ENCODE results near the gene CERS6. TPM values are rescaled to one million over a fixed set of nuclear protein-coding genes. Genes with fewer than 3 reads are reported as not detected.
A peak's percentile ranks its signal among the peaks of the same experiment; 100 is the strongest.

CERS6 gene
- total and polyA plus RNA-seq, 3 donors from 2014 or later: 24.7 to 71.0 (median 59.4) TPM

DNA sequence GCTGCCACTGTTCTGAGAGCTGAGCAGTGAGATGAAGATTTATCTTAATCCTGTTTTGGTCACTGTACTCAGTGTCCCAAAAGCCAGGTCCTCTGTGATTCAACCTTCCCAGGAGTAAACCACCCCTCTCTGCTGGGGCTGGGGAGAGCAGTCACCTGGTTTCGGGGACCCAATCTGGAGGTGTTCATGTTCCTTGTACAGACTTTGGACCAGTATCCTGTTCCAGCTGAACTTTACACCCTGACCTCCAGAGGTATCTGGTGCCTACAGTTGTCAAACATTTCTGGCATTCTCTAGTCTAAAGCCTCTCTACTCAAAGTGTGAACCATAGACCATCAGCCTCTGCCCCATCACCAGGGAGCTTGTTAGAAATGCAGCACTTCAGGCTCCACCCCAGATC, 22.1 kb downstream of the CERS6 start:
- TF ChIP-seq, protein P1, sequence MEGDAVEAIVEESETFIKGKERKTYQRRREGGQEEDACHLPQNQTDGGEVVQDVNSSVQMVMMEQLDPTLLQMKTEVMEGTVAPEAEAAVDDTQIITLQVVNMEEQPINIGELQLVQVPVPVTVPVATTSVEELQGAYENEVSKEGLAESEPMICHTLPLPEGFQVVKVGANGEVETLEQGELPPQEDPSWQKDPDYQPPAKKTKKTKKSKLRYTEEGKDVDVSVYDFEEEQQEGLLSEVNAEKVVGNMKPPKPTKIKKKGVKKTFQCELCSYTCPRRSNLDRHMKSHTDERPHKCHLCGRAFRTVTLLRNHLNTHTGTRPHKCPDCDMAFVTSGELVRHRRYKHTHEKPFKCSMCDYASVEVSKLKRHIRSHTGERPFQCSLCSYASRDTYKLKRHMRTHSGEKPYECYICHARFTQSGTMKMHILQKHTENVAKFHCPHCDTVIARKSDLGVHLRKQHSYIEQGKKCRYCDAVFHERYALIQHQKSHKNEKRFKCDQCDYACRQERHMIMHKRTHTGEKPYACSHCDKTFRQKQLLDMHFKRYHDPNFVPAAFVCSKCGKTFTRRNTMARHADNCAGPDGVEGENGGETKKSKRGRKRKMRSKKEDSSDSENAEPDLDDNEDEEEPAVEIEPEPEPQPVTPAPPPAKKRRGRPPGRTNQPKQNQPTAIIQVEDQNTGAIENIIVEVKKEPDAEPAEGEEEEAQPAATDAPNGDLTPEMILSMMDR (IDR thresholded peaks at IDR 0.05): no peak
- no peak for TF ChIP-seq POLR2A (IDR thresholded peaks at IDR 0.05)
- no peaks in the 10 kb centered on the region for H3K9me3 ChIP-seq
- H3K27me3 ChIP-seq: no peaks in the 10 kb centered on the region
- H3K4me3 ChIP-seq: no peak overlapping the region
- 89 to 92% methylated on average over 1 of the region's 1 CpG for WGBS, 2 donors
- peaks cover 12% of the 10 kb centered on the region for H3K4me1 ChIP-seq
- no peak overlapping the region for H3K27ac ChIP-seq
- H3K36me3 ChIP-seq (ENCODE audit: low read depth, missing control alignments): no peaks in the 10 kb centered on the region
- no peak for DNase-seq
- intact Hi-C loops (cut with DNase I; ENCODE audit: low total_unique reads): no loop called here

DNA sequence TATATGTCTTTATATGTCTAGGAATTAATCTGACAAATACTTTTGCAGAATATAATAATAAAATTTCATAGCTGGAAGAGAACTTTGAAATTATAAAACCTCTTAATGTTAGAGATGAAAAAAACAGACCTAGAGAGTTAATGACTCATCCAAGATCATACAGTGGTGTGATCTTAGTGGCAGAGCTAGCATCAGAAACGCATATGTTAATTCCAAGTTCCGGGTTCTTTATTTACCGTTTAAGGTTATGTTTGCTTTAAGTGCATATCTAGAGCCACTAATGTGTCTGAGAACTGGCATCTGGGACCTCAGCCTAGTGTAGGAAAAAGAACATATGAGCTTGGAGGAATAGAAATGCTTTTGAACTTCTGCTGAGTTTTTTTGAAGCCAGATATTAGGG, 24.3 kb downstream of the CERS6 start:
- Histone ChIP-seq H3K4me3 (no peak overlapping the region), H3K9me3 (no peaks in the 10 kb centered on the region), H3K4me1 (peaks cover 26% of the 10 kb centered on the region), H3K27me3 (no peaks in the 10 kb centered on the region), H3K27ac (no peak overlapping the region), H3K36me3 (ENCODE audit: low read depth, missing control alignments) (no peaks in the 10 kb centered on the region)
- TF ChIP-seq POLR2A (IDR thresholded peaks at IDR 0.05): no peak
- TF ChIP-seq, protein P1 (IDR thresholded peaks at IDR 0.05): no peak
- no peak for DNase-seq
- intact Hi-C loops (cut with DNase I; ENCODE audit: low total_unique reads): no loop called here
- WGBS, 2 donors: 87 to 90% methylated on average over 3 of the region's 3 CpGs

DNA sequence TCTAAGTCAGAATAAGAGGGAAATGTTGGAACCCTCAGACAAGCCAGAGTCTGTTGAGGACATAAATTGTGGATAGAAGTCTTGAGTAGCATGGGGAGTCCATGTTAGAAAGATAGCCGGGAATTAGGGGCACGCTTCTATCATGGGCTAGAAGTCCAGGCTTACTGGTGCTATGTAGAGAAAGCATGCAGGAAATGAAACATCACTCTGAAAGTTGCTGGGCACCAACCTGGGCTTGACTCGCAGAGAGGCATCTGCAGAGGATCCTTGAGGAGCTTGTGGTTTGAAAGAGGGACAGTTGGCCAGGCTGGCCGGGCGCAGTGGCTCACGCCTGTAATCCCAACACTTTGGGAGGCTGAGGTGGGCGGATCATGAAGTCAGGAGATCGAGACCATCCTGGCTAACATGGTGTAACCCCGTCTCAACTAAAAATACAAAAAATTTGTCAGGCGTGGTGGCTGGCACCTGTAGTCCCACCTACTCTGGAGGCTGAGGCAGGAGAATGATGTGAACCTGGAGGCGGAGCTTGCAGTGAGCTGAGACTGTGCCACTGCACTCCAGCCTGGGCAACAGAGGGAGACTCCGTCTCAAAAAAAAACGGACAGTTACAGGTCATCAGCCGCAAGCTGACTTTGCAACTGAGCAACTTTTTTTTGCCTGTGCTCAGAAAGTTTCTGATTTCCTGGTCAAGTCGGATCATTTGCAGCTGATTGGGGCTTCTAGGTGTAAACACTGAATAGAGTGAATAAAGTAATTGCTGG, 24.9 kb downstream of the CERS6 start:
- Histone ChIP-seq H3K36me3 (ENCODE audit: low read depth, missing control alignments) (no peaks in the 10 kb centered on the region), H3K27ac (no peak overlapping the region), H3K4me1 (peaks cover 26% of the 10 kb centered on the region), H3K9me3 (no peaks in the 10 kb centered on the region), H3K4me3 (no peak overlapping the region), H3K27me3 (no peaks in the 10 kb centered on the region)
- TF ChIP-seq POLR2A (IDR thresholded peaks at IDR 0.05): no peak
- TF ChIP-seq, protein P1 (IDR thresholded peaks at IDR 0.05): no peak
- WGBS, 2 donors: 86 to 93% methylated on average over 15 of the region's 15 CpGs
- intact Hi-C loops (cut with DNase I; ENCODE audit: low total_unique reads): no loop called here
- DNase-seq: no peak

DNA sequence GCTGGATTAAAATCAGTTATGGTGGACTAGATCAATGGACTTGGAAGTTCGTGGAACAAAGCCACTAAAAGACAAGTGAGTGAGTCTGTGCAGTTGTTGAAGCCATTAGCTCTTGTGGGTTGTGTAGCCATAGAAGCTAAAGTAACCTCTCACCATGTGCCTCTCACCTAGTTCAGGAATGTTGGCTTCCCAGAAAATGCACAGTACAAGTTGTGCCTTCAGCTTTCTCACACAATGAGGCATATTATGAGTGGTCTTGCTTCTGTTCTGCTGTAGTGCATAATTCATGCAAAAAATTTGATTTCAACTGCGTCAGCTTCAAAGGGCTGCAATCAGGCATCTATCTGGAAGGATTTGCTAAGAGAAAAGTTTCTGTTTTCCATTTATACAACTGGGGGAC, 26.2 kb downstream of the CERS6 start:
- WGBS, 2 donors: 46 to 61% methylated on average over 2 of the region's 2 CpGs
- no peak for DNase-seq
- intact Hi-C loops (cut with DNase I; ENCODE audit: low total_unique reads): no loop called here
- no peaks in the 10 kb centered on the region for H3K27me3 ChIP-seq
- peak overlapping the region in 1 of 2 donors; percentile 37 for H3K27ac ChIP-seq
- TF ChIP-seq, protein P1 (IDR thresholded peaks at IDR 0.05): no peak
- TF ChIP-seq POLR2A (IDR thresholded peaks at IDR 0.05): no peak
- H3K4me3 ChIP-seq: no peak overlapping the region
- H3K9me3 ChIP-seq: no peaks in the 10 kb centered on the region
- H3K4me1 ChIP-seq: peaks cover 26% of the 10 kb centered on the region
- no peaks in the 10 kb centered on the region for H3K36me3 ChIP-seq (ENCODE audit: low read depth, missing control alignments)

Data from testis (tissue), 3 donors.